ENCODE results near the gene UTP20.
"Not testable (repeated sequence)": the region's sequence is repeated elsewhere in the genome, so short reads cannot be mapped to it uniquely, and the experiment has no call there.

The UTP20 gene

GRCh38 chr12:101327051-101327450 lies 47.1 kb downstream of the UTP20 start:
- no peak for DNase-seq (ENCODE audit: low spot score)

GRCh38 chr12:101327546-101327945 lies 47.6 kb downstream of the UTP20 start:
- DNase-seq (ENCODE audit: low spot score) = no peak

- DNase-seq (ENCODE audit: low spot score) = no peak
Observed at GRCh38 chr12:101328917-101329316, 49.0 kb downstream of the UTP20 start.

GRCh38 chr12:101330631-101331030 lies 50.7 kb downstream of the UTP20 start:
- no peak for DNase-seq (ENCODE audit: low spot score)

- no peak for DNase-seq (ENCODE audit: low spot score)
Observed at GRCh38 chr12:101336437-101336836, 56.5 kb downstream of the UTP20 start.

GRCh38 chr12:101338087-101338486 lies 58.2 kb downstream of the UTP20 start:
- DNase-seq (ENCODE audit: low spot score) = no peak

- no peak for DNase-seq (ENCODE audit: low spot score)
Observed at GRCh38 chr12:101343893-101344292, 64.0 kb downstream of the UTP20 start.

- DNase-seq (ENCODE audit: low spot score) = no peak
Observed at GRCh38 chr12:101351682-101352081, 71.8 kb downstream of the UTP20 start.

GRCh38 chr12:101356794-101357193 lies 76.9 kb downstream of the UTP20 start:
- no peak for DNase-seq (ENCODE audit: low spot score)

- DNase-seq (ENCODE audit: low spot score) = no peak
Observed at GRCh38 chr12:101361455-101361854, 81.5 kb downstream of the UTP20 start.

- no peak for DNase-seq (ENCODE audit: low spot score)
Observed at GRCh38 chr12:101368016-101368415, 88.1 kb downstream of the UTP20 start.

- DNase-seq (ENCODE audit: low spot score) = no peak
Observed at GRCh38 chr12:101372431-101372830, 92.5 kb downstream of the UTP20 start.

- DNase-seq (ENCODE audit: low spot score) = no peak
Observed at GRCh38 chr12:101375573-101375972, 95.7 kb downstream of the UTP20 start.

- DNase-seq (ENCODE audit: low spot score) = no peak
Observed at GRCh38 chr12:101379149-101379548, 99.2 kb downstream of the UTP20 start.

- not testable (repeated sequence) for DNase-seq (ENCODE audit: low spot score)
Observed at GRCh38 chr12:101391181-101391580, 111.3 kb downstream of the UTP20 start.

GRCh38 chr12:101407049-101407435 lies 127.1 kb downstream of the UTP20 start:
- DNase-seq (ENCODE audit: low spot score) = peak; percentile 12

GRCh38 chr12:101407436-101408345 lies 127.8 kb downstream of the UTP20 start, which contains the start of gene ARL1:
Gene ARL1 (minus strand): TSS chr12:101407772. CDS start chr12:101407645, 127 bp downstream.
- DNase-seq (ENCODE audit: low spot score) = peak; percentile 80

- not testable (repeated sequence) for DNase-seq (ENCODE audit: low spot score)
Observed at GRCh38 chr12:101410169-101410568, 130.3 kb downstream of the UTP20 start.

- peak; percentile 28 for DNase-seq (ENCODE audit: low spot score)
Observed at GRCh38 chr12:101414533-101415119, 134.7 kb downstream of the UTP20 start.

GRCh38 chr12:101415228-101415627 lies 135.3 kb downstream of the UTP20 start:
- DNase-seq (ENCODE audit: low spot score) = no peak

- DNase-seq (ENCODE audit: low spot score) = not testable (repeated sequence)
Observed at GRCh38 chr12:101422066-101422465, 142.2 kb downstream of the UTP20 start.

GRCh38 chr12:101424620-101425019 lies 144.7 kb downstream of the UTP20 start:
- DNase-seq (ENCODE audit: low spot score) = no peak

- DNase-seq (ENCODE audit: low spot score) = no peak
Observed at GRCh38 chr12:101430456-101430855, 150.6 kb downstream of the UTP20 start.

Measured in hematopoietic multipotent progenitor cell treated with erythropoietin and hydrocortisone succinate and interleukin-3 and kit ligand, for 15 days (in vitro differentiated cells).